Amygdala (tissue), 56 donors: Measurements from ENCODE around the gene PSMD9.
A peak's percentile ranks its signal among the peaks of the same experiment; 100 is the strongest.
"Not testable (repeated sequence)": the region's sequence is repeated elsewhere in the genome, so short reads cannot be mapped to it uniquely, and the experiment has no call there.

Experiments
- DNase-seq, 56 donors: peaks; one replicate each; lab custom pipeline; 2025; lab: John Stamatoyannopoulos, UW

Gene PSMD9

DNA sequence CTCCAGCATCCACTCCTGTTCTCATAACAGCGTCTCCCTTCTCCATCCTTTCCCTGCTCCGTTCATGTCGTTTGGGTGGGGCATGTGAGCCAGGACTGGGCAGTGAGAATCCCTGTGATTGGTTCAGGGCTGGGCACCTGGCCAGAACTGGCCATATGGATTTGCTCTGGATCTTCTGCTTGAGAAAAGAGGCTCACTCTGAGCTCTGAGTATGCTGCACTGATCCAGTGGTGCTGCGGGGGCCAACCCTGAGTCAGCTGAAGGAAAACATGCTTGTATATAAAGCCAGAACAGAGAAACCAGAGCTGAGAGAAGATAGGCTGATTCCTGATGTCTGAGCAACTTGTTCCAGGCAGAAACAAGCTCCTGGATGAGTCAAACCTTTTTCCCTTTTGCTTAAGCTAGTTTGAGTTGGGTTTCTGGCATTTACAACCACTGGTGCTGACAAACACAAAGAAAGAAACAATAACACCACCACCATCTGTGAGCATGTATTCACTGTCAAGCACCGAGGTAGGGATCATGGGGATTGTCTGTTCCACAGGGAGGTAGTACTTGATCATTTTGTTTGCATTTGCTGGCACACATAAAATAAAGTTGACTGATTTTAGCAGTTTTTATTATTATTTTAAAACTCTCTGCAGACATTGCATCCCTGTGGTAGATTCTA lies 15.9 kb upstream of the PSMD9 start:
- peak in 33 of 56 donors; percentile 2 to 77 (median 24) for DNase-seq

DNA sequence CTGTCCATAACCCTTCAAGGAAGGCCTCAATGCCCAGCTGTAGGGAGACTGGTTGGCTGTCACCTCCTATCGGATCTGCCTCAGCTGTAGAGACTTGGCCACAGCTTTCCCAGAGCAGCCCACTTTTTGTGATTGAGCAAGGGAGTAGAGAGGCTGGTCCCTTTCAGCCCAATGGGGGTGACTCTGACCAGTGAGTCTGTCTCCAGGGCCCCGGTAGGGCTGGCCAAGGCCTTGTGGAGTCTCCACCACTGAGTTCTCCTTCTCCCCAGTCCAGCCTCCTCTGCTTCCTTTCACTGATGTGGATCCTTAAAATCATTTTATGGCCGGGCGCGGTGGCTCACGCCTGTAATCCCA lies 15.4 kb upstream of the PSMD9 start:
- DNase-seq: no peak

DNA sequence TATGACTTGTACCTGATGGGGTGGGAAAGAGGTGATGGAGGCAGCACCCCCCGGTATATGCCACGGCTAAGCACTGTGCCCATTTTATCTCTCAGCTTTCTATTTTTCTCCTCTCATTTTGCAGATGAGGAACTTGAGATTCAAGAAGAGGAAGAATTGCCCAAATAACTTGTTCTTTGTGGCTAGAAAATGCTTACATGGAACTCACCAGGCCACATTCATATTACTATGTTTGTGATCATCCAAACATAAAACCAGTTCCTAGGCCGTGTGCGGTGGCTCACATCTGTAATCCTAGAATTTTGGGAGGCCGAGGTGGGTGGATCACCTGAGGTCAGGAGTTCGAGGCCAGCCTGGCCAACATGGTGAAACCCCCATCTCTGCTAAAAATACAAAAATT lies 14.5 kb upstream of the PSMD9 start:
- no peak for DNase-seq

DNA sequence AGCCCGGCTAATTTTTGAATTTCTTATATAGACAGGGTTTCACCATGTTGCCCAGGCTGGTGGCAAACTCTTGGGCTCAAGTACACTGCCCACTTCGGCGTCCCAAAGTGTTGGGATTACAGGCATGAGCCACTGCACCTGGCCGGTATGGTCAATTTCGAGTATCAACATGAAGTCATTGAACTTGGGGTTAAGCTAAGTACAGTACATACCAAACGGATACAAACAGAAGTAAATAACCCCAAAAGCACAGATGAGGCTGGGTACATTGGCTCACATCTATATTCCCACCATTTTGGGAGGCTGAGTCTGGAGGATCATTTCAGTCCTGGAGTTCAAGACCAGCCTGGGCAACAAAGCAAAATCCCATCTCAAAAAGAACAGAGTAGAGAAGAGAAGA lies 13.0 kb upstream of the PSMD9 start:
- DNase-seq: no peak

DNA sequence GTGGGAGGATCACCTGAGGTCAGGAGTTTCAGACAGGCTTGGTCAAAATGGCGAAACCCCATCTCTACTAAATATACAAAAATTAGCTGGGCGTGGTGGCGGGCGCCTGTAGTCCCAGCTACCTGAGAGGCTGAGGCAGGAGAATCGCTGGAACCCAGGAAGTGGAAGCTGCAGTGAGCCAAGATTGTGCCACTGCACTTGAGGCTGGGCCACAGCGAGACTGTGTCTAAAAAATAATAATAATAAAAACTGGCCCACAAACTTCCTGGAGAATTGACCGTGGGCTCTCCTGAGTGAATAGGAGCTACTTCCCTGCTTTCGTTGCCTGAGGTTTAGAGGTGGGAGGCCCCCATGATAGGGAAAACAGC lies 12.5 kb upstream of the PSMD9 start:
- not testable (repeated sequence) for DNase-seq

DNA sequence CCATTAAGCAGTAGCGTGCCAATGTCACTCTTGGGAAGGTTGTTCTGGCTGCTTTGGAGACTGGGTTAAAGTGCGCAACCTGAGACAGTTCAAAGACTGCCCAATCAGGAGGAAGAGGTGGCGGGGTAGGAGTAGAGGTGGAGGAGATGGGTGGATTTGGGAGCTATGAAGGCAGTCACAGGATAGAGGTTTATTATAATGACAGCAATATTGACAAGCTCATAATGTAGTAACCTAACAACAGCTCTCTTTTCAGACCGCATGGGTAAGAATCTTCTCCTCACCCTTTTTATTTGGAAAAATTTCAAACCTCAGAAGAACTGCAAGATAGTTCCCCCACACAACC lies 5.3 kb upstream of the PSMD9 start:
- no peak for DNase-seq

DNA sequence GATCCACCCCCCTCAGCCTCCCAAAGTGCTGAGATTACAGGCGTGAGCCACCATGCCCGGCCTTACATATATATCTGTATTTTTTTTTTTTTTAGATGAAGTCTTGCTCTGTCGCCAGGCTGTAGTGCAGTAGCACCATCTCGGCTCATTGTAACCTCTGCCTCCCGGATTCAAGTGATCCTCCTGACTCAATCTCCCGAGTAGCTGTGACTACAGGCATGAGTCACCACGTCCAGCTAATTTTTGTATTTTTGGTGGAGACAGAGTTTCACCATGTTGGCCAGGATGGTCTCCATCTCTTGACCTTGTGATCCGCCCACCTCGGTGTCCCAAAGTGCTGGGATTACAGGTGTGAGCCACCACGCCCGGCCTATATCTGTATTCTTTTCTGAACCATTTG lies 3.5 kb upstream of the PSMD9 start:
- DNase-seq: not testable (repeated sequence)

DNA sequence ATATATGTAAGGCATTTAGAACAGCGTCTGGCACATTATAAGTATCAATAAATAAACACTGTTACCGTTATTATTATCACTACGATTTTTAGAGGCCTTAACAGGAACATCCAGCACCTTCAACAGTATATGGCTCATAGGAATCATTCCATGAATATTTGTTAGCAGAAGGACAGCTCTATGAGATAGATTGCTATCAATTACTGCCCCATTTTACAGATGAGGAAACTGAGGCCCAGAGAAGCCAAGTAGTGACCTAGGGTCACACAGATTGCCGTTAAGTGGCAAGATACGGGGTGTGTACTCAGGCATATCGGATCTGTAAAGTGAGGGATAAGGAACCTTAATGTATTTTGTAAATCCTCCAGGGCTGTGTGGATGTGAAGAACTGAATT lies 510 bp upstream of the PSMD9 start:
- DNase-seq: no peak

DNA sequence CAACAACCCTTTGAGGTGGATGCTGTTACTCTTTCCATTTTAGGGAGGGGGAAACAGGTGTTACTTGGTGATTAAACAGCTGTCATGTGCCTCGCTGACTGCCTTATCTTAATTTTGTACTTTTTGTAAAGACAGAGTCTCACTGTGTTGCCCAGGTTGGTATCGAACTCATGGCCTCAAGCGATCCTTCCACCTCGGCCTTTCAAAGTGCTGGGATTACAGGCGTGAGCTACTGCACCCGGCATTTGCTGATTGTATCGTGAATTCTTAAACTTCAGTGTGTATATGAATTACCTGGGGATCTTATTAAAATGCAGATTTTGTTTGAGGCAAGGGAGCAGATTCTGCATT lies 659 bp downstream of the PSMD9 start:
- DNase-seq: no peak

DNA sequence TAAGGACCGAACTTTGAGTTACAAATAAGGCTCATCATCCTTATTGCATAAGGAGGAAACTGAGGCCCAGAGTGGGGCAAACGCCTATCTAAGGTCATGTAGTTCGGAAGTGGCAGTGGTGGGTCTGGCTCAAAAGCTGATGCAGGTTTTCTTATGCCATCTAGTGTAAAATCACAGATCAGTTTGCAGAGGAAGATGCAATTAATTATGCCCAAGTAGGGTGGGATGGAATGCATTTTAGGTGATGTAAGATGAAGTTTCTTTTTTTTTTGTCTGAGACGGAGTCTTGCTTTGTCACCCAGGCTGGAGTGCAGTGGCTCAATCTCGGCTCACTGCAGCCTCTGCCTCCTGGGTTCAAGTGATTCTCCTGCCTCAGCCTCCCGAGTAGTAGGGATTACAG lies 1.1 kb downstream of the PSMD9 start:
- peak in 1 of 56 donors; percentile 0 for DNase-seq

DNA sequence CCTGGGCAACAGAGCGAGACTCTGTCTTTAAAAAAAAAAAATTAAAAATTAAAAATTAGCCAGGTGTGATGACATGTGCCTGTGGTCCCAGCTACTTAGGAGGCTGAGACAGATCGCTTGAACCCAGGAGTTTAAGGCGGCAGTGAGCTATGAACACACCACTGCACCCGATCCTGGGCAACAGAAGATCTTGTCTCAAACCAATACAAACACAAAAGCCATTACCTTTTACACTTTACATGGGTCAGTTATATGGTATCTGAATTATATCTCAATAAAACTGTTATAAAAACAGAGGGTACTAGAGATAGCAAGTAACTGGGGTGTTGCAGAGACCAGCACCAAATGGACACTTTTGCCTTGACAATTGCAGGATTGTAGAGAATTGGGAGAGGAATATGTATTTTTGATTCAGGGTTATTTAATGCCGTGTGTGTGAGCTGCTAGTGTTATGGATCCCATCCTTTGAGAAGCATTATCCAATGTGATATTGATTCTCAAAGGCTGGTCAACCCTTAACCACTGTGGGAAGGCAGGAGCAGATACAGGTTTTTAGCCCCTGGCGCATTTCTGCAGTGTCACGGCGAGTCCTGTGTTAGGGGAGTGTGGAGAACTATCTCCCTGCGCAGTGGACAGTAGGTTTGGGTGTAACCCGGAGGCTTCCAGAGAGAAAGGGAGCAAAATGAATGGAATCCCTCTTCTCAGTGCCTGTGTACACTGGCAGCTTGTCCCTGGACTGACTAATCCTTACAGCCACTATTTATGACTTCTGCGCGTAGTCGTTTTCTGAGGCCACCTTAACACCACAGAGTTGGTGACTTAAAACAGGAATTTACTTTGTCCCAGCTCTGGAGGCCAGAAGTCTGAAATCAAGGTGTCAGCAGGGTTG lies 4.3 kb downstream of the PSMD9 start:
- no peak for DNase-seq

DNA sequence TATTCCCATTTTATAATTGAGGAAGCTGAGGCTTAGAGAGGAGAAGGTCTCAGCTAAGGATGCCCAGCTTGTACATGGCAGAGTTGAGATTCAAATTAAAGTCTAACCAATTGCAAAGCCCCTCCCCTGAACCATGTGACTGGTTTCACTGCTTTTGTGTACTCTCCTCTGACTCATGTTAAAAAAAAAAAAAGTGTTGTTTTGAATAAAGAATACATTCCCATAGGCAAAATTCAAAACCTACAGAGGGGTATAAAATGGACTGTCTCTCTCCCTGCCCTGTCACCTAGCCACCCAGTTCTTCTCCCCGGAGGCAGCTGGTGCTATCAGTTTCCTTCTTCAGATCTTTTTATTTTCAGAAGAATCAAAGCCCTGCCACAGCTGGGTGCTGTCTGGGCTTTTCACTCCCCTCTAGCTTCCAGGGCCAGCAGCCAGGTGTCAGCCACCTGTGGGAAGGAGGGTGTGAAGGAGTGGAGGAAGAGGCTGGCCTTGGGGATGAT lies 5.4 kb downstream of the PSMD9 start:
- peak in 3 of 56 donors; percentile 4 to 8 (median 7) for DNase-seq

DNA sequence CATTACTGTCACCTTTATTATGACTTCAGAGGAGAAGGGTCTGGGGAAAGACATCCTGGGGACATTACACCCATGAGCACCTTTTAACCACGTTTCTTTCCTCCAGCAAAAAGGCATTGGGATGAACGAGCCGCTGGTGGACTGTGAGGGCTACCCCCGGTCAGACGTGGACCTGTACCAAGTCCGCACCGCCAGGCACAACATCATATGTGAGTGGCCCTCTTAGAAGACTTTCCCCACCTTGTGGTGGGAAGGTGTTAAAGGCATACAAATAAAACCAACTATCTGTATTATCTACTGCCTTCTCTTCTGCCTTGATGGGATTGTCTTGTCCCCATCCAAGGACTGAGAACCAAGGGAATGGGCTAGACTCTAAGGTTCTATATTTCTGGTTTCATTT lies 6.0 kb downstream of the PSMD9 start:
- DNase-seq: peak in 1 of 56 donors; percentile 1

DNA sequence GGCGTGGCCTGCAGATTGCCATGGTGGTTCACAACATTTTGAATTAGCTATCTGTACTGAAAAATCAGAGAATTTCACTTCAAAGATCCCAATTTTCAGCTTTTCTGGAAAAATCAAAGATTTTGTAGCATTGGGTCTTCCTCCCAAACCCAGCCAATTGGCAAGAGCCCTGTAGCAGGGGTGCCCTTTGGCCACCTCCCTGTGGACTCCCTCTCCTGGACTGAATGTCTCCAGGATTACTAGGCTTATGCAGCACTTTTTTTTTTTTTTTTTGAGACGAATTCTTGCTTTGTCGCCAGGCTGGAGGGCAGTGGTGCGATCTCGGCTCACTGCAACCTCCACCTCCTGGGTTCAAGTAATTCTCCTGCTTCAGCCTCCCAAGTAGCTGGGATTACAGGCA lies 9.7 kb downstream of the PSMD9 start:
- DNase-seq: no peak

DNA sequence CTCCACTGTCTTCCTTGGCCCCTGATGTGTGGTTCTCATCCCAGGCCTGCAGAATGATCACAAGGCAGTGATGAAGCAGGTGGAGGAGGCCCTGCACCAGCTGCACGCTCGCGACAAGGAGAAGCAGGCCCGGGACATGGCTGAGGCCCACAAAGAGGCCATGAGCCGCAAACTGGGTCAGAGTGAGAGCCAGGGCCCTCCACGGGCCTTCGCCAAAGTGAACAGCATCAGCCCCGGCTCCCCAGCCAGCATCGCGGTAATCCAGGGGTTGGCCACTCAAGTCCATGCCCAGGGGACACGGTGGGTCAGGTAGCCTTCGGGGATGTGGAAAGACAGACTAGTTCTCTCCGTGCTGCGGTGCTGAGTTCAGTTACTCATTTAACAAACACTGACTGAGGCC lies 11.0 kb downstream of the PSMD9 start:
- no peak for DNase-seq

DNA sequence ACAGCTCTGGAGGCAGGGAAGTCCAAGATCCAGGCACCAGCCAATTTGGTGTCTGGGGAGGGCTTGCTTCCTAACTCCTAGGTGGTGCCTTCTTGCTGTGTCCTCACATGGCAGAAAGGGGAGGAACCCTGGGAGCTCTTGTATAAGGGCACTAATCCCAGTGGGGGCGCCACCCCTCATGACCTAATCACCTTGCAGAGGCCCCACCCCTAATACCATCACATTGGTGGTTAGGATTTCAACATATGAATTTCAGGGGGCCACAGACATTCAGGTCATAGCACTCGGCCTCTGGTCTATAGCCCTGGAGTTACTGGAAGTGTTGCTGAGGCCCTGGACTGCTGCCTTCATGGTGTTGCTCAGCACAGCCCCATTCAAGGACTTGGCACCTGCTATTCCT lies 14.6 kb downstream of the PSMD9 start:
- no peak for DNase-seq

DNA sequence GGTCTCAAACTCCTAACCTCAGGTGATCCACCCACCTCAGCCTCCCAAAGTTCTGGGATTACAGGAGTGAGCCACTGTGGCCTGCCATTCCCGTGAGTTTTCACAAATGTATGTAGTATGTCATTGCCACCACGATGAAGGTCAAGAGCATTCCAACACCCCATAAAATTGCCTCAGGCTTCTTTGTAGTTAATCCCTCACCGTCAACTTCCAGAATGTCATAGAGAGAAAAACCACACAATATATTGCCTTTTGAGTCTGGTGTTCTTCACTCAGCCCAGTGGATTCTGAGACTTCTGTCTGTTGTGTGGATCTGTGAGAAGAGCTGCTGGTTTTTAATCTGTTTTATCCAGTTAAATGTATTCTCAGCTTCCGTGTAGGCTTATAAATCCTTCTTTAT lies 17.2 kb downstream of the PSMD9 start:
- no peak for DNase-seq

DNA sequence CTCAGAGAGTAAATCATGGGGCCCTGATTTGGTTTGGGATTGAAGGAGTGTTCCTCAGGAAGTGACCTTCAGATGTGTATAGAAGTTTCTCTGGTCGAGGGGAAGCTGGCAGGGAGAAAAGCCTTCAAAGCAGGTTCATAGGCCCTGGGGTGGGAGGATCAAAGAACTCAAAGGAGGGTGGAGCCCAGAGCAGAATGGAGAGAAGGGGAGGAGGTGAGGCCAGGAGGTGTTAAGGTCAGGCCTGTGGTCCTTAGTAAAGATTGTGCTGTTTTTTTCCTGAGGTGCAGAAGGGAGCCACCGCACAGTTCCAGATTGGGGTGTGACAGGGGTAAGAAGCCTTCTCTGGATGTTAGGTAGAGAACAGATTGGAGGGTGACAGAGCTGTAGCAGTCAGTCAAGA lies 20.1 kb downstream of the PSMD9 start:
- no peak for DNase-seq

DNA sequence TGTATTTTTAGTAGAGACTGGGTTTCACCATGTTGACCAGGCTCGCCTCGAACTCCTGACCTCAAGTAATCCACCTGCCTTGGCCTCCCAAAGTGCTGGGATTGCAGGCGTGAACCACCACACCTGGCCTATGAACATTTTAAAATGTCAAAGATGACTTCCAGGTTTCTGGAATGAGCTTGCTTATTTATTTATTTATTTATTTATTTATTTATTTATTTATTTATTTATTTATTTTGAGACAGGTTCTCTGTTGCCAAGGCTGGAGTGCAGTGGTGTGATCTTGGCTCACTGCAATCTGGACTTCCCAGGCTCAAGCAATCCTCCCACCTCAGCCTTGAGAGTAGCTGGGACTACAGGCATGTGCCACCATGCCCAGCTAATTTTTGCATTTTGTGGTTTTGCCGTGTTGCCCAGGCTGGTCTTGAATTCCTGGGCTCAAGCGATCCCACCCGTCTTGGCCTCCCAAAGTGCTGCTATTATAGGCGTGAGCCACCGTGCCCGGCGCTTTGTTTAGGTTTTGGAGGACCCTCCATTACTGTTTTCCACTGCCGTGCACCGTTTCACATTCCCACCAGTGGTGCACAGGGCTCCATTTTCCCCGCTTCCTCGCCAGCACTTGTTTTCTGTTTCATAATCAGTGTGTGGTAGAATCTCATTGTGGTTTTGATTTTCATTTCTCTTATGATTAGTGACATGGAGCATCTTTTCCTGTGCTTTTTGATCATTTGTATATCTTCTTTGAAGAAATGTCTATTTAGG lies 23.4 kb downstream of the PSMD9 start:
- no peak for DNase-seq

DNA sequence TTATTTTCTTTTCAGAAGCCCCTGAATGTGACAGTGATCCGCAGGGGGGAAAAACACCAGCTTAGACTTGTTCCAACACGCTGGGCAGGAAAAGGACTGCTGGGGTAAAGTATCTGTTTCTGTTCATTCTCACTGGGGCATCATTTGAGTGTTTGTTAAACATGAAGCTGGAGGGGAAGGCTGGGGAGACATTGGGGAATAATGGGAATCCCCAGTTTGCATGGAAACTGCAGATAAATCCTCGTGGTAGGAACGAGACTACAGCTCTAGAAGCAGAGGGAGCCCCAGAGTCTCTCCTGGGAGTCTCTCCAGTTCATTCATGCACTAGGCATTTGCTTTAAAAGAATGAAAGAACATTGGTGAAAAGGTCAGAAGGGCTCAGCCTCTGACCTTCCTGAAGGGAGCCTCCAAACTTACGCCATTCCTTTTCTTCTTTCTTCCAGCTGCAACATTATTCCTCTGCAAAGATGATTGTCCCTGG lies 27.3 kb downstream of the PSMD9 start:
- DNase-seq: no peak

DNA sequence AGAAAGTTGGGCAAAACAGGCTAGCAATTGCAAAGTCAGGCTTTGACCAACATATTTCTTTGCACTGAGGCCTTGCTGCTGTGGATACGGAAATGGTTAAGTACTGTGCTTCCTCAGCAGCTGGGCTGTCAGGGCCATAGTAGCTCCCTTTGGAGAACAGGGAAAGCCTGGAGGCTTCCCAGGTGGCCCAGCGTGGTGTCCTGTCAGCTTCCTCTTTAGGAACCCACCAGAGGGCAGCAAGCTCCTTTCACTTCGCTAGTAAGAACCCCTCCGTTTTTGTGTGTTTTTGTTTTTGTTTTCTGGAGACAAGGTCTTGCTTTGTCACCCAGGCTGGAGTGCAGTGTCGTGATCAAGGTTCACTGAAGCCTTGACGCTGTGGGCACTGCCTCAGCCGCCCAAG lies 28.1 kb downstream of the PSMD9 start:
- peak in 6 of 56 donors; percentile 4 to 17 (median 13) for DNase-seq
